ENCODE results near the gene MSANTD3.
"Not testable (repeated sequence)": the region's sequence is repeated elsewhere in the genome, so short reads cannot be mapped to it uniquely, and the experiment has no call there.

Gene MSANTD3

DNA sequence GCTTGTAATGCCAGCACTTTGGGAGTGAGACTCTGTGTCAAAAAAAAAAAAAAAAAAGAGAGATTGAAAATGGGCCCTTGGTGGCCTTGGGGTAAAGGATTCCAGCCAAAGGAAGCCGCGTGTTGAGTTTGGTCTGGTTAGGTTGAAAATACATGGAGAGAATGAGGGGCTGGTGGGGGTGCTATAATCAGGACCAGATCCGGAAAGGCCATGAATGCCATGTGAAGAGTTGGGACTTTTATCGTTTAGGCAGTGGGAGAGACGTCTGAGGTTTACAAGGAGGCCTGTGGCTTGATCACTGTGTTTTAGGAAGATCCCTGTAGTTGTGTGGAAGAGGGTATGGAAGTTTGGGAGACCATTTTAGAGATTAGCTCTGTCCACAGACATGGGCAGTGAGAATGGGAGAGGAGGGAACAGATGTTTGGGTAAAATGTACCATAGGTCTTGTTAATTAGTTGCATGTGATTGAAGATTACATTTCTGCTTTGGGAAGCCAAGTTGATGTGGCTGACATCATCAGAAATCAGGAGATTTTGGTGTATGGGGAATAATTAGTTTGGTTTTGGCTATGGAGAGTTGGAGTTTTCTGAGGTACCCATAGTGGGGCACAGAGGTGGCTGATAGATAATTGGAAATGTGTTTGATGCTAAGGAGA is 3.5 kb downstream of the MSANTD3 start:
- no peak for DNase-seq

- no peak for DNase-seq
Measured at GRCh38 chr9:100431886-100432285, 4.9 kb downstream of the MSANTD3 start.

- DNase-seq, result no peak
Measured at GRCh38 chr9:100432736-100433135, 5.8 kb downstream of the MSANTD3 start.

- no peak for DNase-seq
Measured at GRCh38 chr9:100436571-100436970, 9.6 kb downstream of the MSANTD3 start.

- DNase-seq, result peak; percentile 39
Measured at GRCh38 chr9:100437860-100438805, 11.2 kb downstream of the MSANTD3 start.

- no peak for DNase-seq
Measured at GRCh38 chr9:100440071-100440470, 13.1 kb downstream of the MSANTD3 start.

GRCh38 chr9:100440487-100440886 is 13.5 kb downstream of the MSANTD3 start:
- not testable (repeated sequence) for DNase-seq

GRCh38 chr9:100441911-100442361 is 15.0 kb downstream of the MSANTD3 start:
- no peak for DNase-seq

DNA sequence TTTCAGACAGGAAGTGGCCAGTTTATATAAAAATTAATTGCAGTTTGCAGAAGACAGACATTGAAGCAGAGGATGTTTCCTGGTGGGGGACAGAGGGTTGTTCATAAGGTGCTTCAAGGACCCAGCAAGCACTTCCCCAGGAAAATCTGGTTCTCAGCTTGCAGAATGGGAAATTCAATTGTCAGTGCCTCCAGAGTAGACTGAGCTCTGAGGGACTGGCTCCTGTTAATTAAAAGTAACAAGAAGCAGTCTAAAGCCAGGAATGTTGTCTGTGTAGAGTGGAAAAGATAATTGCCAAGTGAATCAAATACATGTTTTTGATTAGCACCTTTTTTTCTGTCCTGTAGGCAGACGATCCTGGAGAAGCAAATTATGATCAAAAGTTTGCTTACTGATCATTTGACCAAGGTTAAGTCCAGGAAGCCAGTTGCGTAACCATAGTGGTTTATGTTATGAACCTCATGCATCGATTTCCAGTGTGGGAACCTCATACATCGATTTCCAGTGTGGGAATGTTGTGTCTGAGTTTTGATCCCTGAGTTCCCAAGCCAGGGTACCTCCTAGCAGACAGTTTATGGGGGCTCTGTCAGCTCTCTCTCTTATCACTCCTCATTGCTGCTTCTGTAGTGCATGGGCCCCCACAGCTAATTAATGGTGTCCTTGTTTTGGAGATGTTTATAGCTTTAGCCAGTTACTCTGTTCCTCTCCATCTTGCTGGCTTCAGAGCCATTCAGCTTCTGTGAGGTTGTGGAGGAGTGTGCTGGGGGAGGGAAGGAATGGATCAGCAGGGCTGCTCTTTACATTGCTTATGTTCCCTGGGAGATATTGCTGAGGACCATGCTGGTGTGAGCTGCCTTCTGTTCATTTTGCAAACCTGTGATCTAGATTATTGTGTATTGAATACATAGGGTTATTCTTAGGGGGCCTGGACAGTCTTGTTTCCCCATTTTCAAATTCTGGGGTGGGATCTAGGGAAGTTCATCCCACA is 17.1 kb downstream of the MSANTD3 start:
- no peak for DNase-seq

GRCh38 chr9:100445161-100445902 is 18.4 kb downstream of the MSANTD3 start:
- no peak for DNase-seq

DNA sequence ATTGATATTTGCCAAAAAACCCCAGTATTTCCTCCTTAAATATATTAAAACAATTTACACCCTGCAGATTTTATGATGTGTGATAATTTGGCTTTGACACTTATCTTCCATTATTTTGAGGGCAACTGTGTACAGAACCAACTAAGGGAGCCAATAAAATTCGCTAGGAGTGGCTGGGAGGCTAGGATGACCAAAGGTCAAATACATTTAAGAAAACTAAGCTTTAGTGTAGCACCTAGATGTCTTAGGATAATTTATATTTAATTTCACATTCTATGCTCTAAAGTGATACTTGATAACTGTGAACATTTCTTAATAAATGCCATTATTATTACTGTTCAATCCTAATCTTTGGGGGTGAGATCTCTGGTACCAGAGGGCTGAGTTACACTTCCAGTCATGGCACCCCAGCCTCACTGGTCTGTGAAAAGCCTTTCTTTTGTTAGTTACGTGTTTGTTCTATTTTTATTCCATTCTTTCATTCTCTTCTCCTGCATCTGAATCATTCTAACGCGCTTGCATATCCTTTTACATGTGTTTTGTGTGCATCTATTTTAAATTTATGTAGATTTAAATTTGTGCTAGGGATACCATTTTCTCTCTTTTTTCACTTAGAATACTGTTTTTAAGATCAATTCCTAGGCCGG is 19.1 kb downstream of the MSANTD3 start:
- no peak for DNase-seq

GRCh38 chr9:100447041-100447440 is 20.1 kb downstream of the MSANTD3 start:
- no peak for DNase-seq

DNA sequence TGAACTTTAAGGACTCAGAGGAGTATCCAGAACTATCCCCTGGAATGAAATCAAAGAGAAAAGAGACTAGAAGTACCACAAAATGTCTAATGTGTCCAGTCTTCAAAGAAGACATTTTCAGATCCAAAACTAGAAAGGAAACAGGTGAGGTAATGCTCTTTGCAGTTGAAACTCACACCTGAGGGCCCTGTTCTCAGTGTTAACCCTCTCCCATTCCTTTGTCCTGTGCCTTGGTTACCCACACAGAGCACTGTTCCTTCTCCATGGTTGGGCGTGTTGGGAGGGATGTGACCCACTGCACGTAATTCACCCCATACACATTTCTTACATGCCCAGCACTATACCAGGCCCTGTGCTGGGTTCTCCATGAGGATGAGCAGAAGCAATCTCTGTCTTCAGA is 21.3 kb downstream of the MSANTD3 start:
- no peak for DNase-seq

DNA sequence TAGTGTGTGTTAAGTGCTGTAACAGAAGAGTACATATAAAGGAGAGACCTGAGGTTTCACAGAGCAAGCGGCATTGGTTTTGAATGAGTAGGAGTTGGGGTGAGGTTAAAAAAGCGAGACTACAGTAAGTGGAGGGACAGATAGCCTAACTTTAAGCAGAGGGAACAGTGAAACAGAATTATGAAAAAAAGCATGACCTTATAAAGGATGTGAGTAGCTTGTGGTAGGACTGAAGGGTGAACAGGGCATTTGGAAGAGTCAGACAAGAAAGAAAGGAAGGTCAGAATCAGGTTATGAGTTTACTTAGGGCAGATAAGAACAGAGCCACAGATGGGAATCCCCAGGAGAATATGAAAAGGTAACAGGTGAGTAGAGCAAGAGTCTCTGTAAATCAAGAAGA is 22.5 kb downstream of the MSANTD3 start:
- DNase-seq, result no peak

DNA sequence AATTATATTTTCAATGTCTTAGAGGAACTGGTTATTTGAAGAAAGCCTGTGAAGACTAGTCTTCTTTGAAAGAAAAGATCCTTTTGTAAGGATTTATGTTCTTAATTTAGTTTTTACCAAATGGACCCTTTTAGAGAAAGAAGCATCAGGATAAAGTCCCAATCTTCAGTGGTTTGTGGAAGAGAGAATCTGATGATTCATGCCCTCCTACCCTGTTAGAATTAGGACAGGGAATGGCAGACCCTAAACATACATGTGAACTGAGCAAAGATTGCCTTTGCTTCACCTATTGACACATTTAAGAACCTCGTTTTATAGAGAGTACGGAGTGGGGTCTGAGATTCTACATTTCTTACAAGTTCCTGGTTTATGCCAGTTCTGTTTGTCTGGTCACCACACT is 26.0 kb downstream of the MSANTD3 start:
- DNase-seq, result no peak

GRCh38 chr9:100455470-100455869 is 28.5 kb downstream of the MSANTD3 start:
- no peak for DNase-seq

DNA sequence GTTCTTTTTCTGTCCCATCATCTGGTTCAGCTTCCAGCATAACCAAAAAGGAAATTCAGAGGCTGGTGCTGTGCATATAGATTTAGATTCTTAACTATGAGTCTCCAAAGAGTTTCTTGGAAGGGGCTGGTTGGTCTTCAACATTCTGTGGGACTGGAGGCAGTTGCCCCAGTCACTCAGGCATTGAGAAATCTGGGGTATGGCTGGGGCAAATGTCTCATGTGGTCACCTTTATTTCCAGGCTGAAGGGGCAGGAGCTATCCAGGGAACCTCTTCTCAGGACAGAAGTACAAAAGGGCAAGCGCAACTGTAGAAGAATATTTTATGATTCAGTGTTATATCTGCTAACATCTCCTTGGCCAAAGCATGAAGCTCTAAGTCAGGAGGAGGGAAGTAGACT is 30.6 kb downstream of the MSANTD3 start:
- DNase-seq, result no peak

DNA sequence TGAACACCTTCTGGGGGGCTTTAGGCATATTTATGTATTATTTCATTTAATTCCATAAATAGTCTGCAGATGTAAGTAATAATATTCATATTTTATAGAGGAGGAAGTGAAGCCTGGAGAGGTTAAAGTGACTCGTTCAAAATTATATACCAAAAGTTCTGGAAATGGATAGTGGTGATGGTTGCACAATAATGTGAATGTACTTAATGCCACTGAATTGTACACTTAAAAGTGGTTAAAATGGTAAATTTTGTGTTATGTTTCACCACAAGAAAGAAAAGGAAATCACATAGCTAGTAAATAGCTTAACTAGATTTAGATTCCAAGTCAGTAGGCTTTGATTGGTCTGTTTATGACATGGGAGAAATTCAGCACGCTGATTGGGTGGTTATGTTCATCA is 33.0 kb downstream of the MSANTD3 start:
- no peak for DNase-seq

DNA sequence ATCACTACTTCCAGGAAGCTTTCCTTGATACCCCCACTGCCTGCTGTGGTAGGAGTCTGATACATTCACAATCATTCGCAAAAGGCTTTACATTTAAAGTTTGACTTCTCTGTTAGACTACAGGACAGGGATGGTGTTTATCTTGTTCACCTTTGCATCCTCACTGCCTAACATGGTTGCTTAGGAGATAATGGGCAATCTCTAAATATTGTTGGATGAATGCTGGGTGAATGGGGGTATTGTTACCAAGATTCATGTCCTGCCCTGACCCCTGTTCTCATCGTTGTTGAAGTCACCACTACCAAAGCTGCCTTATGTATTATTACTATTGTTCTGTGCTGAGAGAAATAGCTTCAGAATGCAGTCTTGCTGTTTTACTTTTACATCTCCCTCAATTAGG is 38.3 kb downstream of the MSANTD3 start:
- no peak for DNase-seq

GRCh38 chr9:100465761-100466160 is 38.8 kb downstream of the MSANTD3 start:
- DNase-seq, result no peak

GRCh38 chr9:100466171-100466828 is 39.4 kb downstream of the MSANTD3 start:
- DNase-seq, result no peak
